CD4-positive, alpha-beta memory T cell (primary cell): ENCODE data around the gene PRDX2. TPM values are rescaled to one million over a fixed set of nuclear protein-coding genes. Genes with fewer than 3 reads are reported as not detected.
A peak's percentile ranks its signal among the peaks of the same experiment; 100 is the strongest.

Source experiments
- CTCF ChIA-PET: fragments of 350-600 bp; sonication (Branson Sonifier 250); formaldehyde crosslinking; loops from one replicate; lab custom pipeline; 2021; ENCODE audit warnings: inconsistent platforms; ENCODE audit not compliant: partially characterized antibody; lab: Charles Lee
- POLR2A ChIA-PET: fragments of 350-600 bp; sonication (Branson Sonifier 250); formaldehyde crosslinking; loops from one replicate; lab custom pipeline; 2021; ENCODE audit not compliant: partially characterized antibody; lab: Charles Lee
- DNase-seq, 5 donors: peaks; one replicate each; pipeline versions ENCODE4 v3.0.0 to v3.0.0-alpha.2; 2020 to 2022; ENCODE audit warnings: mixed read lengths in 1 of 5
- H3K27ac ChIP-seq: one replicate; pipeline ENCODE4 v1.7.0; 2013; ENCODE audit warnings: low read depth, low read length
- H3K27me3 ChIP-seq: 2 replicates; pipeline ENCODE4 v1.7.0; 2013; ENCODE audit warnings: mild to moderate bottlenecking, low read length, moderate library complexity; ENCODE audit not compliant: insufficient read depth
- H3K36me3 ChIP-seq: 2 replicates; pipeline ENCODE4 v1.7.0; 2013; ENCODE audit warnings: mild to moderate bottlenecking, low read length, moderate library complexity; ENCODE audit not compliant: insufficient read depth
- H3K4me1 ChIP-seq: 2 replicates; pipeline ENCODE4 v1.7.0; 2013; ENCODE audit warnings: mild to moderate bottlenecking, low read length, moderate library complexity; ENCODE audit not compliant: insufficient read depth
- H3K4me3 ChIP-seq, 2 donors: one replicate each; pipeline ENCODE4 v1.7.0; 2013; ENCODE audit warnings: low read length in 2 of 2, mild to moderate bottlenecking in 1 of 2
- H3K9me3 ChIP-seq, 2 donors: one replicate each; pipeline ENCODE4 v1.7.0; 2013; ENCODE audit warnings: low read length in 2 of 2, control low read depth in 1 of 2; ENCODE audit not compliant: control insufficient read depth in 1 of 2
- H3K27ac Mint-ChIP-seq, 7 donors: one replicate each; pipeline ENCODE4 v1.8.0; 2020 to 2021; ENCODE audit warnings: mixed read lengths in 7 of 7, mild to moderate bottlenecking in 6 of 7, inconsistent platforms in 3 of 7, moderate library complexity in 3 of 7
- H3K27me3 Mint-ChIP-seq, 2 donors: one replicate each; pipeline ENCODE4 v1.8.0; 2020 to 2021; ENCODE audit warnings: mixed read lengths in 2 of 2
- H3K36me3 Mint-ChIP-seq, 2 donors: one replicate each; pipeline ENCODE4 v1.8.0; 2020 to 2021; ENCODE audit warnings: mixed read lengths in 2 of 2, inconsistent platforms in 1 of 2, mild to moderate bottlenecking in 1 of 2
- H3K4me1 Mint-ChIP-seq, 4 donors: one replicate each; pipeline ENCODE4 v1.8.0; 2020 to 2021; ENCODE audit warnings: mixed read lengths in 4 of 4, mild to moderate bottlenecking in 1 of 4
- H3K4me3 Mint-ChIP-seq, 8 donors: one replicate each; pipeline ENCODE4 v1.8.0; 2020 to 2021; ENCODE audit warnings: mixed read lengths in 8 of 8, mild to moderate bottlenecking in 7 of 8, moderate library complexity in 6 of 8, inconsistent platforms in 3 of 8
- H3K9me3 Mint-ChIP-seq, 8 donors: one replicate each; pipeline ENCODE4 v1.8.0; 2020 to 2021; ENCODE audit warnings: mixed read lengths in 8 of 8, mild to moderate bottlenecking in 5 of 8, inconsistent platforms in 3 of 8, moderate library complexity in 1 of 8
- intact Hi-C: fragments of 100-400 bp; cut with micrococcal nuclease; formaldehyde crosslinking; loops from one replicate; pipeline ENCODE4 v1.15.1; 2023
- polyA plus RNA-seq, 2 donors: library from polyadenylated mRNA; unstranded; fragments of 300-500 nt; fragmentation: Illumina TruSeq; gene quantifications; one replicate each; pipeline ENCODE4 v1.2.3, GENCODE V29; 2021
- total RNA-seq, 2 experiments: library from RNA; stranded (reverse); gene quantifications; one replicate each; pipeline ENCODE4 v1.2.3, GENCODE V29; 2021

PRDX2 gene
- total and polyA plus RNA-seq, 4 experiments from 2014 or later = 116 to 533 (median 193) TPM

GRCh38 chr19:12792051-12792852, 9.3 kb downstream of the PRDX2 start:
- H3K27ac Mint-ChIP-seq = peak overlapping the region in 6 of 7 donors; percentile 99 to 100 (median 100)
- Histone ChIP-seq H3K27me3 (no peaks in the 10 kb centered on the region), H3K4me3 (peak overlapping the region; percentile 88 to 100), H3K9me3 (no peaks in the 10 kb centered on the region), H3K27ac (peak overlapping the region; percentile 100), H3K36me3 (peaks cover 4% of the 10 kb centered on the region), H3K4me1 (peaks cover 50% of the 10 kb centered on the region)
- peak overlapping the region; percentile 92 to 98 (median 95) for H3K4me3 Mint-ChIP-seq
- ChIA-PET CTCF (interaction anchor here (0.8 to 17.4 kb wide), 5 partner anchors 10 to 141 kb away, joined by 3 to 906 read pairs (median 5); partner anchors contain the start of genes FARSA, HOOK2, THSD8 and TNPO2), POLR2A (interaction anchor here (0.7 to 20.0 kb wide), 37 partner anchors 10 to 503 kb away, joined by 3 to 1162 read pairs (median 5); partner anchors contain the start of genes CALR, DHPS, FARSA and FBXW9)
- H3K36me3 Mint-ChIP-seq = peaks cover 7 to 28% of the 10 kb centered on the region in 2 donors
- intact Hi-C loops = loop anchor here (5.0 kb wide), 3 partner anchors 155 to 1055 kb away; partner anchors contain the start of genes IER2, RAD23A and STX10
- peaks cover 31 to 62% (median 40%) of the 10 kb centered on the region in 4 donors for H3K4me1 Mint-ChIP-seq
- peaks cover 0 to 24% (median 0%) of the 10 kb centered on the region in 8 donors for H3K9me3 Mint-ChIP-seq
- no peaks in the 10 kb centered on the region for H3K27me3 Mint-ChIP-seq
- DNase-seq = peak; percentile 67 to 78 (median 75)

DNA sequence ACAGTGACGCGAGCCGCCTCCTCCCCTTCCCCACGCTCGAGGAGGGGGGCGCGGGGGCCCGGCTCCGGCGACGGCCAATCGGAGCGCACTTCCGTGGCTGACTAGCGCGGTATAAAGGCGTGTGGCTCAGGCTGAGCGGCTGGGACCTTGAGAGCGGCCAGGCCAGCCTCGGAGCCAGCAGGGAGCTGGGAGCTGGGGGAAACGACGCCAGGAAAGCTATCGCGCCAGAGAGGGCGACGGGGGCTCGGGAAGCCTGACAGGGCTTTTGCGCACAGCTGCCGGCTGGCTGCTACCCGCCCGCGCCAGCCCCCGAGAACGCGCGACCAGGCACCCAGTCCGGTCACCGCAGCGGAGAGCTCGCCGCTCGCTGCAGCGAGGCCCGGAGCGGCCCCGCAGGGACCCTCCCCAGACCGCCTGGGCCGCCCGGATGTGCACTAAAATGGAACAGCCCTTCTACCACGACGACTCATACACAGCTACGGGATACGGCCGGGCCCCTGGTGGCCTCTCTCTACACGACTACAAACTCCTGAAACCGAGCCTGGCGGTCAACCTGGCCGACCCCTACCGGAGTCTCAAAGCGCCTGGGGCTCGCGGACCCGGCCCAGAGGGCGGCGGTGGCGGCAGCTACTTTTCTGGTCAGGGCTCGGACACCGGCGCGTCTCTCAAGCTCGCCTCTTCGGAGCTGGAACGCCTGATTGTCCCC, 10.1 kb downstream of the PRDX2 start, which contains the start of gene JUNB:
TSS of gene JUNB (plus strand) at position 142 of the 706 bp plus-strand sequence. CDS start at position 428, 286 bp downstream.
- peak within 1 kb of the TSS; percentile 100 for H3K27ac ChIP-seq
- peak within 1 kb of the TSS; percentile 88 to 100 for H3K4me3 ChIP-seq
- ChIA-PET POLR2A (interaction anchor here (0.7 to 20.0 kb wide), 32 partner anchors 11 to 502 kb away, joined by 3 to 1162 read pairs (median 5); partner anchors contain the start of genes CALR, DHPS, FARSA and FBXW9), CTCF (interaction anchor here (2.3 to 17.4 kb wide), 2 partner anchors 21 to 68 kb away, joined by 5 to 906 read pairs; partner anchors contain the start of genes HOOK2 and TNPO2)
- no peaks in the 10 kb centered on the region for H3K36me3 ChIP-seq
- peak within 1 kb of the TSS; percentile 92 to 98 (median 95) for H3K4me3 Mint-ChIP-seq
- peaks cover 5 to 25% of the 10 kb centered on the region in 2 donors for H3K36me3 Mint-ChIP-seq
- H3K4me1 ChIP-seq = peaks cover 53% of the 10 kb centered on the region
- peak within 1 kb of the TSS in 6 of 7 donors; percentile 99 to 100 (median 100) for H3K27ac Mint-ChIP-seq
- H3K27me3 ChIP-seq = no peaks in the 10 kb centered on the region
- H3K27me3 Mint-ChIP-seq = no peaks in the 10 kb centered on the region
- no peaks in the 10 kb centered on the region for H3K9me3 ChIP-seq
- H3K9me3 Mint-ChIP-seq = peaks cover 0 to 24% (median 0%) of the 10 kb centered on the region in 8 donors
- intact Hi-C loops = loop anchor here (5.0 kb wide), 3 partner anchors 156 to 1056 kb away; partner anchors contain the start of genes IER2, RAD23A and STX10
- peak; percentile 96 to 99 (median 98) for DNase-seq
- H3K4me1 Mint-ChIP-seq = peaks cover 29 to 58% (median 38%) of the 10 kb centered on the region in 4 donors

DNA sequence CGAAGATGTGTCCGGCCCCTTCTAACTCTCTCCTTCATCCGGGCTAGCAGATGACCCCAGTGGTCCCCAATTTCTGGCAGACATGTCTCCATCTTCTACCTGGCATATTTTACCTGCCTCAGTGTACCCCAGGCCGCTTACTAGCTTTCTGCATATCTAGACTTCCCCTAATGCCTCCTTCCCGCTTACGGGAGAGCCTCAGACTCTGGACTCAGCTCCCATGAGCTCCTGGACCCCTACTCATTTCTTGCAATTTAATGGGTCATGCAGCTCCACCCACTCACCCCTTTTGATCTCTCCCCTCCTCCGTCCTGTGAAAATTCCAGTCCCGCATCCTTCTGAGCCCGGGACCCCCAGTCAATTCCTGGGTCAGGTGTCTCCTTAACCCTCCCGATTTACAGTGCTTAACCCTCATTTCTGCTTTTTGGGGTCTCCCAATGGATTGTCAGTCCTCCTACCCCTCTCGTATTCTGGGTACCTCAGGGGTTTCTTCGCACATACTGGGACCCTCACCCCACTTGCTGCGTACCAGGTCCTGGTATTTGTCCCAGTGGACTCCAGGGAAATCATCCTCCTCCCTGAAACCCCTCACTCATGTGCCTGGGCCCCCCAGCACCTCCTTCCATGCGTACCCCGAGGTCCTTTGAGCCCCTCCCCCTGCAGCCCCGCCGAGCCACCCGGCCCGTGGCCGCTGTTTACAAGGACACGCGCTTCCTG, 10.8 kb downstream of the PRDX2 start:
- peaks cover 53% of the 10 kb centered on the region for H3K4me1 ChIP-seq
- CTCF ChIA-PET = interaction anchor here (2.3 to 17.4 kb wide), 2 partner anchors 20 to 68 kb away, joined by 5 to 906 read pairs; partner anchors contain the start of genes HOOK2 and TNPO2
- peak in 2 of 5 donors; percentile 28 to 37 for DNase-seq
- peak overlapping the region; percentile 92 to 98 (median 95) for H3K4me3 Mint-ChIP-seq
- H3K27ac Mint-ChIP-seq = peak overlapping the region in 6 of 7 donors; percentile 99 to 100 (median 100)
- intact Hi-C loops = loop anchor here (1.0 to 5.0 kb wide), 4 partner anchors 8 to 1057 kb away; partner anchors contain the start of genes IER2, RAD23A and STX10
- no peaks in the 10 kb centered on the region for H3K27me3 ChIP-seq
- H3K9me3 ChIP-seq = no peaks in the 10 kb centered on the region
- no peaks in the 10 kb centered on the region for H3K36me3 ChIP-seq
- H3K36me3 Mint-ChIP-seq = peaks cover 4 to 21% of the 10 kb centered on the region in 2 donors
- no peaks in the 10 kb centered on the region for H3K27me3 Mint-ChIP-seq
- POLR2A ChIA-PET = interaction anchor here (0.8 to 20.0 kb wide), 20 partner anchors 12 to 501 kb away, joined by 3 to 1162 read pairs (median 9); partner anchors contain the start of genes DHPS, FBXW9, GCDH and GET3
- H3K4me1 Mint-ChIP-seq = peaks cover 22 to 51% (median 31%) of the 10 kb centered on the region in 4 donors
- peak overlapping the region; percentile 85 to 100 for H3K4me3 ChIP-seq
- H3K27ac ChIP-seq = peak overlapping the region; percentile 100
- peaks cover 0 to 24% (median 0%) of the 10 kb centered on the region in 8 donors for H3K9me3 Mint-ChIP-seq

DNA sequence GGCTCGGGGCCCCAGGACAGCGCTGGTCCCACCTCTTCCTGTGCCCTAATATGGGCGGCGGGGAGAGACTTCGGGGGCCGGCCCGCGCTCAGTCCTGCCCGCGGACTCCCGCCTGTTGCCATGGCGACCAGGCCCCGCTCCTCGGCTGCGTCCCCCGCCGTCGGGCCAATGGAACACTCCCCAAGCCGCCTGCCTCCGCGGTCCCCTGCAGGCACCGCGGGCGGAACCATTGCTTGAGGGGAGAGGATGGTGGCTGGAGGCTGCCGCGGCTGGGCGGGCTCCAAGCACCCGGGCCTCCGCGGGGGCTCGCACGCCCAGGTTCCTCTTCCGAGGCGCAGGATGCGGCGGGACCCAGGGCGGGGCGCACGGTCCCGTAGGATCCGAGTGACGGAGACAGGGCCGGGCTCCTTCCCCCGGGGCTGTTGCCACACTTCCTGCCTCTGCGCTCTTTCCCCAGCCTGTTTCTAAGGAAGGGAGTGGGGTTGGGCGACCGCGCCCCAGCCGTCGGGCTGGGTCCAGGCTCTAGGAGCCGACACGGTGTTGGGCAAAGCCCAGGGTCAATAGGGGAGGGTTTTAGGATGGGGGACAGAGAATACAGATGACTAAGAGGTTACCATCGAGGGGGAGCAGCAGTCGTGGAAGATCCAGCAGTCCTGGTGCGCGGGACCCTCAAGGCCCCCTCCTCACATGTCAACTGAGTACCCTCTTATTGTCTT, 11.5 kb downstream of the PRDX2 start:
- no peaks in the 10 kb centered on the region for H3K27me3 Mint-ChIP-seq
- peaks cover 20 to 47% (median 28%) of the 10 kb centered on the region in 4 donors for H3K4me1 Mint-ChIP-seq
- H3K4me3 ChIP-seq = peak overlapping the region; percentile 85 to 100
- DNase-seq = peak; percentile 90 to 93 (median 92)
- no peaks in the 10 kb centered on the region for H3K36me3 ChIP-seq
- peak overlapping the region; percentile 92 to 98 (median 95) for H3K4me3 Mint-ChIP-seq
- ChIA-PET CTCF (interaction anchor here (1.6 to 17.4 kb wide), 2 partner anchors 19 to 30 kb away, joined by 3 to 906 read pairs; partner anchors contain the start of gene HOOK2), POLR2A (interaction anchor here (1.1 to 20.0 kb wide), 8 partner anchors 12 to 158 kb away, joined by 3 to 1162 read pairs (median 40); partner anchors contain the start of genes GET3, HOOK2, PRDX2 and RNASEH2A)
- peak overlapping the region in 6 of 7 donors; percentile 99 to 100 (median 100) for H3K27ac Mint-ChIP-seq
- H3K4me1 ChIP-seq = peaks cover 55% of the 10 kb centered on the region
- H3K27ac ChIP-seq = peak overlapping the region; percentile 100
- peaks cover 0 to 24% (median 0%) of the 10 kb centered on the region in 8 donors for H3K9me3 Mint-ChIP-seq
- intact Hi-C loops = loop anchor here (1.0 to 5.0 kb wide), 4 partner anchors 8 to 1057 kb away; partner anchors contain the start of genes IER2, RAD23A and STX10
- H3K36me3 Mint-ChIP-seq = peaks cover 4 to 21% of the 10 kb centered on the region in 2 donors
- no peaks in the 10 kb centered on the region for H3K27me3 ChIP-seq
- H3K9me3 ChIP-seq = no peaks in the 10 kb centered on the region

GRCh38 chr19:12789098-12789903, 12.3 kb downstream of the PRDX2 start:
- intact Hi-C loops = no loop called here
- peaks cover 0 to 21% (median 0%) of the 10 kb centered on the region in 8 donors for H3K9me3 Mint-ChIP-seq
- H3K27ac Mint-ChIP-seq = peak overlapping the region in 6 of 7 donors; percentile 98 to 100 (median 100)
- H3K36me3 Mint-ChIP-seq = peaks cover 4 to 21% of the 10 kb centered on the region in 2 donors
- peaks cover 14 to 39% (median 22%) of the 10 kb centered on the region in 4 donors for H3K4me1 Mint-ChIP-seq
- no peaks in the 10 kb centered on the region for H3K9me3 ChIP-seq
- CTCF ChIA-PET = interaction anchor here (1.6 to 3.2 kb wide), 2 partner anchors 11 to 29 kb away, joined by 3 to 14 read pairs; no protein-coding TSS in a partner anchor
- H3K4me1 ChIP-seq = peaks cover 55% of the 10 kb centered on the region
- no peaks in the 10 kb centered on the region for H3K27me3 ChIP-seq
- DNase-seq = peak in 2 of 5 donors; percentile 25 to 73
- H3K27me3 Mint-ChIP-seq = no peaks in the 10 kb centered on the region
- no peaks in the 10 kb centered on the region for H3K36me3 ChIP-seq
- H3K4me3 Mint-ChIP-seq = peak overlapping the region; percentile 70 to 98 (median 84)
- H3K27ac ChIP-seq = peak overlapping the region; percentile 100
- POLR2A ChIA-PET = interaction anchor here (1.1 to 20.0 kb wide), 4 partner anchors 13 to 66 kb away, joined by 3 to 1162 read pairs (median 6); partner anchors contain the start of genes GET3, HOOK2, PRDX2 and THSD8
- H3K4me3 ChIP-seq = peak overlapping the region in 1 of 2 donors; percentile 100
